HepG2 (cell line): ENCODE data around the gene POLL. TPM values are rescaled to one million over a fixed set of nuclear protein-coding genes. Genes with fewer than 3 reads are reported as not detected.

Experiments
- BHLHE40 ChIP-seq: IDR thresholded peaks from 2 replicates; pipeline ENCODE4 v1.6.1; 2011; ENCODE audit warnings: low read length, improper control_type of control experiment
- ETV6 ChIP-seq: sonication (generic); formaldehyde crosslinking; conservative IDR thresholded peaks from 2 replicates; pipeline ENCODE4 v1.4.0; 2020; ENCODE audit warnings: missing genetic modification reagents
- FIP1L1 ChIP-seq: fragments of 200-400 bp; formaldehyde crosslinking; IDR thresholded peaks from 2 replicates; pipeline ENCODE4 v1.6.1; 2018; ENCODE audit warnings: low read depth, mild to moderate bottlenecking, low read length, moderate library complexity, borderline replicate concordance; ENCODE audit not compliant: insufficient read depth
- GTF2F1 ChIP-seq: fragments of 150-350 bp; IDR thresholded peaks from 2 replicates; pipeline ENCODE4 v1.6.1; 2014; ENCODE audit warnings: low read length
- HMG20A ChIP-seq: IDR thresholded peaks from 2 replicates; pipeline ENCODE4 v1.6.1; 2016; ENCODE audit warnings: borderline replicate concordance
- HOXA3 ChIP-seq: sonication (generic); formaldehyde crosslinking; IDR thresholded peaks from 2 replicates; pipeline ENCODE4 v1.5.0; 2020; ENCODE audit warnings: missing genetic modification reagents
- IRX3 ChIP-seq: sonication (generic); formaldehyde crosslinking; IDR thresholded peaks from 2 replicates; pipeline ENCODE4 v1.8.1; 2023; ENCODE audit warnings: mild to moderate bottlenecking, low read depth, missing genetic modification reagents, borderline replicate concordance
- KDM2A ChIP-seq: sonication (generic); formaldehyde crosslinking; IDR thresholded peaks from 2 replicates; pipeline ENCODE4 v1.4.0; 2020; ENCODE audit warnings: low read depth, missing genetic modification reagents, borderline replicate concordance
- KDM5B ChIP-seq: sonication (generic); formaldehyde crosslinking; IDR thresholded peaks from 2 replicates; pipeline ENCODE4 v1.4.0; 2020; ENCODE audit warnings: missing genetic modification reagents, mild to moderate bottlenecking, borderline replicate concordance
- NCOA5 ChIP-seq: sonication (generic); formaldehyde crosslinking; IDR thresholded peaks from 2 replicates; pipeline ENCODE4 v1.4.0; 2020; ENCODE audit warnings: missing genetic modification reagents
- RAD21 ChIP-seq: fragments of 450-650 bp; formaldehyde crosslinking; IDR thresholded peaks from 2 replicates; pipeline ENCODE4 v1.5.0; 2020; ENCODE audit warnings: mild to moderate bottlenecking
- SMC3 ChIP-seq: IDR thresholded peaks from 2 replicates; pipeline ENCODE4 v1.6.1; 2011; ENCODE audit warnings: low read length, improper control_type of control experiment
- STAG1 ChIP-seq: sonication (generic); formaldehyde crosslinking; IDR thresholded peaks from 2 replicates; pipeline ENCODE4 v1.4.0; 2020; ENCODE audit warnings: missing genetic modification reagents
- TBX2 ChIP-seq: sonication (generic); formaldehyde crosslinking; IDR thresholded peaks from 2 replicates; pipeline ENCODE4 v1.5.0; 2020; ENCODE audit warnings: missing genetic modification reagents, mild to moderate bottlenecking, borderline replicate concordance
- ZFP36 ChIP-seq: fragments of 150-350 bp; IDR thresholded peaks from 2 replicates; pipeline ENCODE4 v1.6.1; 2018; ENCODE audit warnings: borderline replicate concordance, low read length, low read depth; ENCODE audit not compliant: partially characterized antibody
- ZNF335 ChIP-seq: sonication (generic); formaldehyde crosslinking; IDR thresholded peaks from 2 replicates; pipeline ENCODE4 v1.4.0; 2020; ENCODE audit warnings: missing genetic modification reagents
- ZNF337 ChIP-seq: sonication (generic); formaldehyde crosslinking; IDR thresholded peaks from 2 replicates; pipeline ENCODE4 v1.5.1; 2020; ENCODE audit warnings: missing genetic modification reagents, low read depth, mild to moderate bottlenecking, borderline replicate concordance
- ZNF484 ChIP-seq: sonication (generic); formaldehyde crosslinking; IDR thresholded peaks from 2 replicates; pipeline ENCODE4 v1.5.1; 2020; ENCODE audit warnings: mild to moderate bottlenecking, low read depth, missing genetic modification reagents, borderline replicate concordance
- ZNF724P ChIP-seq: sonication (generic); formaldehyde crosslinking; IDR thresholded peaks from 2 replicates; pipeline ENCODE4 v1.8.0; 2022; ENCODE audit warnings: missing genetic modification reagents, borderline replicate concordance
- ZNF777 ChIP-seq: sonication (generic); formaldehyde crosslinking; IDR thresholded peaks from 2 replicates; pipeline ENCODE4 v1.4.0; 2020; ENCODE audit warnings: missing genetic modification reagents
- ZNF781 ChIP-seq: sonication (generic); formaldehyde crosslinking; IDR thresholded peaks from 2 replicates; pipeline ENCODE4 v1.5.1; 2020; ENCODE audit warnings: borderline replicate concordance, mild to moderate bottlenecking, missing genetic modification reagents; ENCODE audit errors: not compliant biosample characterization
- polyA plus RNA-seq, 8 experiments: library from polyadenylated mRNA; depleted of rRNA in 3 of 8; stranded (reverse) in 7 of 8; unstranded in 1 of 8; fragments of >200 nt; fragmentation: Illumina TruSeq in 4 of 8; extraction: Trizol in 4 of 8; gene quantifications; 2 replicates each; pipeline versions ENCODE4 v1.2.1 to v1.2.3, GENCODE V29; 2011 to 2016; ENCODE audit warnings: low read depth in 4 of 8, missing spikeins in 1 of 8, mixed read lengths in 1 of 8; ENCODE audit not compliant: insufficient read depth in 1 of 8
- total RNA-seq, 5 experiments: library from RNA; depleted of rRNA; stranded (reverse); fragments of >200 nt; fragmentation: Illumina TruSeq; extraction: Trizol; gene quantifications; 2 replicates each; pipeline ENCODE4 v1.2.3, GENCODE V29; 2016; ENCODE audit warnings: low read depth in 1 of 5
- TF ChIP-seq, protein P1 (sequence below): sonication (generic); formaldehyde crosslinking; IDR thresholded peaks from 2 replicates; pipeline ENCODE4 v1.9.0; 2022; ENCODE audit warnings: missing genetic modification reagents, mild to moderate bottlenecking, borderline replicate concordance
- TF ChIP-seq, protein P2 (sequence below): sonication (generic); formaldehyde crosslinking; IDR thresholded peaks from 2 replicates; pipeline ENCODE4 v1.5.0; 2020; ENCODE audit warnings: mild to moderate bottlenecking, missing genetic modification reagents
- TF ChIP-seq, protein P3 (sequence below): sonication (generic); formaldehyde crosslinking; IDR thresholded peaks from 2 replicates; pipeline ENCODE4 v1.4.0; 2020; ENCODE audit warnings: missing genetic modification reagents, mild to moderate bottlenecking, borderline replicate concordance

POLL gene
- total and polyA plus RNA-seq, 2 of the 13 experiments (the other 11 are each of a cell fraction or from before 2014, with no cell fraction given), result 13.8 to 19.1 TPM

DNA sequence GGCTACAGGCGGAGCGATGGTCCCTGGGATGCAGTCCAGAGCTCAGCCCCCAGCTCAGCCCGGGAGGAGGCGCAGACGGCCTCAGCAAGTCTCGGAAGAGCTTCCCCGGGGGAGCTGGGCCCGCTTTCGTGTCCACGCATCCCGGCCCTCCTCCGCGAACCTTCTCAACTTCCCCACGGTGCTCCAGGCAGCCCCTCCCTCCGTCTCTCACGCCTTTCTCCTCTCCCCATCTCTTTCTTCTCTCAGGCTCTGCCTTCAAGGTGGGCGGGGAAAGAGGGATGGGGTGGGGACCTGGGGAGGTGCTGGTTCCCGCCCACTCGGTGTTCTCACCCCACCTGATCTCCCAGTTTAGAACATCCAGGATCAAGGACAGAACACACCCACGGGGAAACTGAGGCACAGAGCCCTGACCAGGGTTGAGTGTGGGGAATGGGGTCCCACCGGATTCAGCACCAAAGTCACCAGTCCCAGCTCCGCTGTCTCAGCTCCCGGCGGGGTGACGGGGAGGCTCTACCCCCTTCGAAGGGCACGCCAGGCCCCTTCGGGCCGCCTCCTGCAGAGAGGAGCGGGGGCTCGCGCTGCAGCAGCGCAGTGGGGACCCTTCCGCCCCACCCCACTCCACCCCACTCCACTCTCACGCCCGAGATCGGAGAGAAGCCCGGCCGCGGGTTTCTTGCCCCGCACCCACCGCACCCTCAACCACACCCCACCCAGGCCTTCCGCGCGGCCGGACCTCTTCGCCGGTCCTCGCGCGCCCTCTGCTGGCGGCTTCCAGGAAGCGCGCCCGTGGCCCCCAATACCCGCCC lies 18.2 kb downstream of the POLL start (continued):
- TF ChIP-seq, protein P1, sequence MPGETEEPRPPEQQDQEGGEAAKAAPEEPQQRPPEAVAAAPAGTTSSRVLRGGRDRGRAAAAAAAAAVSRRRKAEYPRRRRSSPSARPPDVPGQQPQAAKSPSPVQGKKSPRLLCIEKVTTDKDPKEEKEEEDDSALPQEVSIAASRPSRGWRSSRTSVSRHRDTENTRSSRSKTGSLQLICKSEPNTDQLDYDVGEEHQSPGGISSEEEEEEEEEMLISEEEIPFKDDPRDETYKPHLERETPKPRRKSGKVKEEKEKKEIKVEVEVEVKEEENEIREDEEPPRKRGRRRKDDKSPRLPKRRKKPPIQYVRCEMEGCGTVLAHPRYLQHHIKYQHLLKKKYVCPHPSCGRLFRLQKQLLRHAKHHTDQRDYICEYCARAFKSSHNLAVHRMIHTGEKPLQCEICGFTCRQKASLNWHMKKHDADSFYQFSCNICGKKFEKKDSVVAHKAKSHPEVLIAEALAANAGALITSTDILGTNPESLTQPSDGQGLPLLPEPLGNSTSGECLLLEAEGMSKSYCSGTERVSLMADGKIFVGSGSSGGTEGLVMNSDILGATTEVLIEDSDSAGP (CRISPR knock-in tag), result 0 out of 2 replicates have a peak, but pooled peaks have one; percentile 40
- TF ChIP-seq RAD21 (CRISPR knock-in tag) (peak; percentile 88), ZFP36 (no peak), ETV6 (CRISPR knock-in tag) (no peak), ZNF724P (CRISPR knock-in tag) (no peak), SMC3 (no peak; the same call in 1 of the 2 replicates), KDM2A (CRISPR knock-in tag) (peak; percentile 81; the same call in 1 of the 2 replicates), TBX2 (no peak), IRX3 (CRISPR knock-in tag) (no peak), NCOA5 (CRISPR knock-in tag) (no peak), FIP1L1 (no peak), KDM5B (CRISPR knock-in tag) (no peak), ZNF781 (CRISPR knock-in tag) (peak; percentile 53), ZNF777 (CRISPR knock-in tag) (peak; percentile 82), HOXA3 (CRISPR knock-in tag) (no peak), ZNF484 (CRISPR knock-in tag) (no peak), GTF2F1 (no peak), BHLHE40 (no peak), ZNF337 (CRISPR knock-in tag) (no peak), STAG1 (peak; percentile 80), ZNF335 (no peak), HMG20A (CRISPR knock-in tag) (no peak)
- TF ChIP-seq, protein P2, sequence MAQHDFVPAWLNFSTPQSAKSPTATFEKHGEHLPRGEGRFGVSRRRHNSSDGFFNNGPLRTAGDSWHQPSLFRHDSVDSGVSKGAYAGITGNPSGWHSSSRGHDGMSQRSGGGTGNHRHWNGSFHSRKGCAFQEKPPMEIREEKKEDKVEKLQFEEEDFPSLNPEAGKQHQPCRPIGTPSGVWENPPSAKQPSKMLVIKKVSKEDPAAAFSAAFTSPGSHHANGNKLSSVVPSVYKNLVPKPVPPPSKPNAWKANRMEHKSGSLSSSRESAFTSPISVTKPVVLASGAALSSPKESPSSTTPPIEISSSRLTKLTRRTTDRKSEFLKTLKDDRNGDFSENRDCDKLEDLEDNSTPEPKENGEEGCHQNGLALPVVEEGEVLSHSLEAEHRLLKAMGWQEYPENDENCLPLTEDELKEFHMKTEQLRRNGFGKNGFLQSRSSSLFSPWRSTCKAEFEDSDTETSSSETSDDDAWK (CRISPR knock-in tag), result no peak
- TF ChIP-seq, protein P3, sequence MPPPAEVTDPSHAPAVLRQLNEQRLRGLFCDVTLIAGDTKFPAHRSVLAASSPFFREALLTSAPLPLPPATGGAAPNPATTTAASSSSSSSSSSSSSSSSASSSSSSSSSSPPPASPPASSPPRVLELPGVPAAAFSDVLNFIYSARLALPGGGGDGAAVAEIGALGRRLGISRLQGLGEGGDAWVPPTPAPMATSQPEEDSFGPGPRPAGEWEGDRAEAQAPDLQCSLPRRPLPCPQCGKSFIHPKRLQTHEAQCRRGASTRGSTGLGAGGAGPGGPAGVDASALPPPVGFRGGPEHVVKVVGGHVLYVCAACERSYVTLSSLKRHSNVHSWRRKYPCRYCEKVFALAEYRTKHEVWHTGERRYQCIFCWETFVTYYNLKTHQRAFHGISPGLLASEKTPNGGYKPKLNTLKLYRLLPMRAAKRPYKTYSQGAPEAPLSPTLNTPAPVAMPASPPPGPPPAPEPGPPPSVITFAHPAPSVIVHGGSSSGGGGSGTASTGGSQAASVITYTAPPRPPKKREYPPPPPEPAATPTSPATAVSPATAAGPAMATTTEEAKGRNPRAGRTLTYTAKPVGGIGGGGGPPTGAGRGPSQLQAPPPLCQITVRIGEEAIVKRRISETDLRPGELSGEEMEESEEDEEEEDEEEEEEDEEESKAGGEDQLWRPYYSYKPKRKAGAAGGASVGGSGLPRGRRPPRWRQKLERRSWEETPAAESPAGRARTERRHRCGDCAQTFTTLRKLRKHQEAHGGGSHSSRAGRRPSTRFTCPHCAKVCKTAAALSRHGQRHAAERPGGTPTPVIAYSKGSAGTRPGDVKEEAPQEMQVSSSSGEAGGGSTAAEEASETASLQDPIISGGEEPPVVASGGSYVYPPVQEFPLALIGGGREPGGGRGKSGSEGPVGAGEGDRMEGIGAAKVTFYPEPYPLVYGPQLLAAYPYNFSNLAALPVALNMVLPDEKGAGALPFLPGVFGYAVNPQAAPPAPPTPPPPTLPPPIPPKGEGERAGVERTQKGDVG (CRISPR knock-in tag), result no peak
